Heart left ventricle (tissue), 13 donors: ENCODE results near the gene SIX2.

Experiments used
- POLR2A ChIP-seq, 2 donors: fragments of 450-650 bp; IDR thresholded peaks; one replicate each; pipeline ENCODE4 v1.6.1; 2017; ENCODE audit warnings: antibody characterized with exemption in 2 of 2, mild to moderate bottlenecking in 2 of 2, moderate library complexity in 2 of 2
- TF ChIP-seq, protein P1 (sequence below), 12 donors: fragments of 200-600 bp; sonication (generic) in 4 of 12; IDR thresholded peaks; one replicate each; pipeline versions ENCODE4 v1.5.0 to v1.8.0; 2018 to 2022; ENCODE audit warnings: antibody characterized with exemption in 12 of 12, mild to moderate bottlenecking in 5 of 12
- donor health status: ischemic (EF 13 %, LVEDD 7.1; RV severe dilation, severe dysfunction).
- donor health status: DM: no; HTN: yes; CAD: no.
- donor health status: DM: no; HTN: no; CAD: no.
- donor health status: ischemic (EF 25% LVEDD 6.9; RV normal size, moderate dysfunction).
- donor health status: ischemic (EF 25% LVEDD 5.7; RV mildly dilated, moderate dysfunction).
- donor health status: ischemic (EF 35%, LVEDD 5.7; RV mildly dilated, moderate dysfunction).
- donor health status: nonischemic (EF 11% LVEDD 7.7; RV severe dilation, severe dysfunction).
- donor health status: DM: yes; HTN: yes; CAD: no.
- donor health status: PGD.
- donor health status: ischemic (EF 29% LVEDD 5.4; RV normal size, mild dysfunction).
- donor health status: nonischemic (EF 23%, LVEDD 6.1; RV moderate dilation, normal function).

DNA sequence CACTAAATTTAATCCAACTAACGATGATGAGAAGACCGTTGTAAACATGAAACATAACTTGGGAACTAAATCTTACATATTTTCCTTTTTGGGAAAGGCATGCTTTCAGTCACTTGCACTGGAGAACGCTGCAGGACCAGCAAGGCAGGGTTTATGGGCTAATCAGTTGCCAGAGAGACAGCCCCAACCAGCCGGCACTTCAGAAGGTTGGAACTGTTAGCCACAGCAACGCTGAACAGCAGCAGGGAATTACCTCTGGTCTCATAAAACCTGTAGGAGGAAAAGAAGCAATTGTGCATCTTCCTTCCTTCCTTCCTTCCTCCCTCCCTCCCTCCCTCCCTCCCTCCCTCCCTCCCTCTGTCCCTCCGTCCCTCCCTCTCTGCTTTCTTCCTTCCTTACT, 33.9 kb upstream of the SIX2 start:
- TF ChIP-seq, protein P1, sequence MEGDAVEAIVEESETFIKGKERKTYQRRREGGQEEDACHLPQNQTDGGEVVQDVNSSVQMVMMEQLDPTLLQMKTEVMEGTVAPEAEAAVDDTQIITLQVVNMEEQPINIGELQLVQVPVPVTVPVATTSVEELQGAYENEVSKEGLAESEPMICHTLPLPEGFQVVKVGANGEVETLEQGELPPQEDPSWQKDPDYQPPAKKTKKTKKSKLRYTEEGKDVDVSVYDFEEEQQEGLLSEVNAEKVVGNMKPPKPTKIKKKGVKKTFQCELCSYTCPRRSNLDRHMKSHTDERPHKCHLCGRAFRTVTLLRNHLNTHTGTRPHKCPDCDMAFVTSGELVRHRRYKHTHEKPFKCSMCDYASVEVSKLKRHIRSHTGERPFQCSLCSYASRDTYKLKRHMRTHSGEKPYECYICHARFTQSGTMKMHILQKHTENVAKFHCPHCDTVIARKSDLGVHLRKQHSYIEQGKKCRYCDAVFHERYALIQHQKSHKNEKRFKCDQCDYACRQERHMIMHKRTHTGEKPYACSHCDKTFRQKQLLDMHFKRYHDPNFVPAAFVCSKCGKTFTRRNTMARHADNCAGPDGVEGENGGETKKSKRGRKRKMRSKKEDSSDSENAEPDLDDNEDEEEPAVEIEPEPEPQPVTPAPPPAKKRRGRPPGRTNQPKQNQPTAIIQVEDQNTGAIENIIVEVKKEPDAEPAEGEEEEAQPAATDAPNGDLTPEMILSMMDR (IDR thresholded peaks at IDR 0.05): no peak
- TF ChIP-seq POLR2A (IDR thresholded peaks at IDR 0.05): no peak
